Body of pancreas (tissue), 4 donors: ENCODE data around the gene PRKD1.

Experiments used
- POLR2A ChIP-seq, 3 donors: fragments of 450-650 bp; IDR thresholded peaks; one replicate each; pipeline ENCODE4 v1.6.1; 2016; ENCODE audit warnings: antibody characterized with exemption in 3 of 3, mild to moderate bottlenecking in 2 of 3
- TF ChIP-seq, protein P1 (sequence below), 7 experiments: fragments of 450-650 bp in 4 of 7; fragments of 200-600 bp in 3 of 7; sonication (generic) in 3 of 7; IDR thresholded peaks; one replicate each; pipeline ENCODE4 v1.5.1; 2016 to 2019; ENCODE audit warnings: antibody characterized with exemption in 7 of 7

DNA sequence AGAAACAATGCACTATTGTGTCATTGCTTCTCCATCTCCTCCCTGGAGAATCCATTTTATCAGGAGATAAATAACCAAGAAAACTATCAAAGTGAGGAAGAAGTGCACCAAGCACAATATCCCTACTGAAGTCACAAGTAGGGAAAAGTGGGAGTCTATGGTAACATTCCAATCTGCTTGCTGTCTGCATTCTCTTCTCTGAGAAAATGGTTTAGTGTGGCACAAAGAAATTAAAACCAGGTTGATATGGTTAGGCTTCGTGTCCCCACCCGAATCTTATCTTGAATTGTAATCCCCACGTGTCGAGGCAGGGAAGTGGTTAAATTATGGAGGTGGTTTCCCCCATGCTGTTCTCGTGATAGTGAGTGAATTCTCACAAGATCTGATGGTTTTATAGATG lies 209.7 kb downstream of the PRKD1 start:
- TF ChIP-seq POLR2A (IDR thresholded peaks at IDR 0.05), result no peak
- TF ChIP-seq, protein P1, sequence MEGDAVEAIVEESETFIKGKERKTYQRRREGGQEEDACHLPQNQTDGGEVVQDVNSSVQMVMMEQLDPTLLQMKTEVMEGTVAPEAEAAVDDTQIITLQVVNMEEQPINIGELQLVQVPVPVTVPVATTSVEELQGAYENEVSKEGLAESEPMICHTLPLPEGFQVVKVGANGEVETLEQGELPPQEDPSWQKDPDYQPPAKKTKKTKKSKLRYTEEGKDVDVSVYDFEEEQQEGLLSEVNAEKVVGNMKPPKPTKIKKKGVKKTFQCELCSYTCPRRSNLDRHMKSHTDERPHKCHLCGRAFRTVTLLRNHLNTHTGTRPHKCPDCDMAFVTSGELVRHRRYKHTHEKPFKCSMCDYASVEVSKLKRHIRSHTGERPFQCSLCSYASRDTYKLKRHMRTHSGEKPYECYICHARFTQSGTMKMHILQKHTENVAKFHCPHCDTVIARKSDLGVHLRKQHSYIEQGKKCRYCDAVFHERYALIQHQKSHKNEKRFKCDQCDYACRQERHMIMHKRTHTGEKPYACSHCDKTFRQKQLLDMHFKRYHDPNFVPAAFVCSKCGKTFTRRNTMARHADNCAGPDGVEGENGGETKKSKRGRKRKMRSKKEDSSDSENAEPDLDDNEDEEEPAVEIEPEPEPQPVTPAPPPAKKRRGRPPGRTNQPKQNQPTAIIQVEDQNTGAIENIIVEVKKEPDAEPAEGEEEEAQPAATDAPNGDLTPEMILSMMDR (IDR thresholded peaks at IDR 0.05), result no peak
